SIG-M5 (cell line): Measurements from ENCODE around the gene L3MBTL4.

ENCODE experiments used
- DNase-seq: peaks from one replicate; lab custom pipeline; 2025; lab: John Stamatoyannopoulos, UW

Gene L3MBTL4

DNA sequence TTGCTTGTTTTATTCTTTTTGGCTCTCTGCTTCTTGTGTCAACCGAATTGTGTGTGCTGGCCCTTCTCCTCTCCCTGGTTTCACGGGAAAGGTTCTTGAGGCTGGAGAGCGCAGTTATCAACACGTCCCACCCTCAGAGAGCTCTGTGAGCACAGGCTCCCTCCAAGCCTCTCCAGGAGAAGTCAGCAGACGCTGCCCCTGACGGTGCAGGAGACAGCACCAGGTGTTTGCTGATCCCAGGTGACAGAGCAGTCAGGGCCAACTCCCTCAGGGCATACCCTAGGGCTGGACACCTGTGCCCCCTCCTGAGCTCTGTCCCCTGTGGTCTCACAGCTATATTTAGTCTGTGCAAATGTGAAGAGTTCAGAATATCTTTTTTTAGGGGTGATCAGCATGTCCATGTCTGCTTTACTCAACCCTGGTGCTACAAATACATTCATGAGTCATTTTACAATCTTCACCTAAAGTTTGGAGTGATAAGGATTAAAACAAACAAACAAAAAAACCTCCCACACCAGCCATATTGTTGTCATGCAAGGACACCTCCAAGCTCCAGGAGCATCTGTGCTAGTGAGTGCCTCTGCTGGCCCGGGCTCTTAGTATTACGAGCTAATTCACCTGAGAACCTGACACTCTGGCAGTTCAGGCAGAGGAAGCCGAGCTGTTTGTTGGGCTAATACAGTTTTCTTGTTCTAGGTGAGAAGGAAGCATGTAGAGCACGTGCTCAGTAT is 453.4 kb downstream of the L3MBTL4 start:
- no peak for DNase-seq

DNA sequence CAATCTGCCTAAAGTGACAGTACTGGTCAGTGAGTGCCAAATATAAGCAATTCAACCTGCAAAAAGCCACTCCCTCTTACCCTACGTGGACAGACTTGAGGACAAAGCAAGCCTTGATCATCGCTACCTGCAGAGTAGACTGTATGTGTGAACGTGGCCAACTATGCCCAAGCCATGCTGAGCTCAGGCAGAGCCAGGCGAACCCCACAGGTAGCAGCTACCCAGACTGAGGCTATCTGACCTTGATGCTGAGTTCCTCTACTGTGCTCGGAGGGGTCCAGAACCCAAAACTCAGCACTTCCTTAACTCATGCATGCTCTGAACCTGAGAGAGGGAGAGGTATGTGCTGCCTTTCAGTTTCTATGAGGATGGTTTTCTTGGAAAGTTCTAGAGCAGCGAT is 455.9 kb downstream of the L3MBTL4 start:
- DNase-seq: no peak

DNA sequence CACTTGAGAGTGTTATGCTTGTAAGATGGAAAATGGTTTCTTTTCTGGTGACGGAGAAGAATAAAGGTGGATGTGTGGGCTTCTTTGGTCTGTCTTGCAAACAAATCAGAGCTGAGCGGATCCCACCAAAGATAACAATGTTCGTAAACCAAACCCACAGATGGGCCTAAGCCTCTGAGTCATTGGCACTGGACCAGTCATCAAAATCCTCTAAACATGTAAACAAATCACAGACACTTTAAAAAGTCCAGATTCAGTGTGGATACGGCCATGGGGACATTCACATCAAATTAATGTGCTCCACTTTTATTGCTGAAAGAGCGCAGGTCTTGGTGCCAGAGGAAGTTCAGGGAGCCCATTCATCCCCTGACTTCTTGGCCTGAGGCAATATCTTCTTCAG is 458.9 kb downstream of the L3MBTL4 start:
- DNase-seq: no peak

DNA sequence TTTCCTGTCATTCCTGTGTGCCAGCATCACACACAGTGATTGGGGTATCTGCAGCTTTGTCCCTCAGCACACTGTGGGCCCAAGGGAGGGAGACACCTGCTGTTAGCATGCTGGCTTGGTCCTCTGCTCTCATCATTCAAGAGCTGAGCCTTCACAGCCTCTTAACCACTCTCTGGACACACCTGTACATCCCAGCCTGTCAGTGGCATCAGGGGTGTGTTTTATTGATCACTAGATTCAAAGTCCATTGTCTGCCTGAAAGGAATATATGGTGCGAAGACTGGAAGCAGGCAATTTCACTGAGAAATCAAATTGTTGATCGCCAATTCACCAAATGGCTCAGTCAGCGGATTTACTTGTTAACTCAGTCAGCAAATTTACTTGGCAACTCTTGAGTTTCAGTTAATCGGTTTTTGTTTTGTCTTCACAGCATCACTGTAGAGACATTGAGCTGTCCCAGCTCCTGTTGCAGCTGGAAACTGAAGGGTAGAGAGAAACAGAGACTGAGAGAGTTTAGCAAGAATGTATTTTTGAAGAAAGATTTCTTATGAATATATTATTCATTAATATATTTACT is 463.1 kb downstream of the L3MBTL4 start:
- no peak for DNase-seq

DNA sequence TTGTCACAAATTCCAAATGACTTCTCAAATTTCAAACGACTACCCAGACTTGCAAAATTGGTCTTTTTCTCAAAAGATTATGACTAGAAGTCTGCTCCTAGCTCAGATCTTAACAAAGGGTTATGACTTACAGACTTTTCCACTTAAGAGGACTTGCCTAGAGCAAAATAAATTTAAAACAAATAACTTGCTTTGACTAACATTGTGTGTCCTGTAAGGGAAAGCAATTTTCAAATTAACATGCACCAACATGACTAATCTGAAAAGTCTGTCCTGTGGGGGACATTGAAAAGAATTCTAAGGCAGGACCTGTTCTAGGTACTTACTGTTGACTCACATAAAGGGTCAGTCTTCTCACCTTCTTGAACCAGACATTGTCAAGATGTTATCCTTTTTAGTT is 465.9 kb downstream of the L3MBTL4 start:
- no peak for DNase-seq

DNA sequence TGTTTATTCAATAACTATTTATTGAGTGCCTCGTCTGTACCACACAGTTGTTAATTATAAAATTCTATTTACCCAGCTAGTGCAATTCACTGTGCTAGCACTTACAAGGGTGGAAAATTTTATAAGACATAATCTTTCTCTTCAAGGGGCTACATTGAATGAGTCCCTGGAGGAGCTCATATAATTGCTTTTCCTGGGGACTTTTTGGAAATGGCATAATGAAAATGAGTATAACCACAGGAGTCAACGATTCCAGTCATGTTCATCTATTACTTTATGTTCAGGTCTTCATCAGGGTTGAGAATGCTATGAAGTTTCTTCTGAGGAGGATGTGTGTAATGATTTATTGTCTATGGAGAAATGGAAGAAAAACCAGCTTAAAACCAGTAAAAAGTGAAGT is 466.5 kb downstream of the L3MBTL4 start:
- DNase-seq: no peak

DNA sequence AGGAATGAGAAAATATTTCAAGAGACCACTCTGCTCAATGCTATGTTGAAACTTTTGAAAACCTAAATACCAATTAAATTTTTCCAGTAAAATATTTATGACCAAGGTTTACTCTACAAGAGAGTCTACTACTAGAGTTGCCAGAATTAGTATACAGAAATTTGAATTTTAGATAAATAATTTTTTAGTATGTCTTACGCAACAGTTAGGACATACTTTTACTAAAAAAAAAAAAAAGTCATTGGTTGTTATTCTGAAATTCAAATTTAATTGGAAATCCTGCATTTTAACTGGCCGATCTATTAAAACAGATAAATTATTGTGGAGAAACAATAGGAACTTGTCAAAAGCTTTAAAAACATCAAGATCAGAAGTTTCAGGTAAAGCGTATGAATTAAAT is 470.3 kb downstream of the L3MBTL4 start:
- DNase-seq: no peak

DNA sequence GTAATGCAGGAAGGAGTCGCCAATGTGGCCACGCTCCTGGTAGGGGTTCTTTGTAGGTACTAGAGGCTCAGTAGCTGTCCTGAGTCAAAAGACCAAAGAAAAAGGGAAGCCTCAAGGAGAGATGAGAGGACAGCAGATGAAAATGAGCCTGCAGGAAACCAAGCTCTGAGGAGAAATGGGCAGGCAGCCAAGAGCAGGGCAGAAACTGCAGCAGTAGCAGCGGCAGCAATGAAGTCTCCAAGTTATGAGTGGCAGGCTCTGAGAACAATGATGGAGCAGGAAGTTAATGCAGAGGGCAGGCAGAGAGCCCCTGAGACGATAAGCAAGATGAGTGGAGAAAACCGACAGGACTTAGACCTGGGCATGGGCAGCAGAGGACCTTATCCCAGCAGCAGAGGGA is 471.2 kb downstream of the L3MBTL4 start:
- no peak for DNase-seq

DNA sequence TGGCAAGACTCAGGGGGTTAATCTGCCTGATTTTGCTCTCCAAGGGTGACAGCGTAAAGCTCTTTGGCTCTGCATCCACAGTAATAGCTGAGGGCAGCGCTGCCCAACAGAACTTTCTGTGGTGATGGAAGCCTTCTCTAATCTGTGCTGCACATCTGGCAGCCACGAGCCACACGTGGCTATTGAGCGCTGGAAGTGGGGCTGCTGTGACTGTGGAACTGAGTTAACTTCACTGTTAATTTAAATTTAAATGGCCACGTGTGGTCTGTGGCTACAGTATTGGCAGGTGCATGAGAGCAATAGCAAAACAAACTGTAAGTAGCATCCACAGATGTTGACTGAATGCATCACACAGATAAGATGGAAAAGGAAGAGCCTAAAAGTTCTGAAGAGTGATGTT is 472.1 kb downstream of the L3MBTL4 start:
- DNase-seq: no peak

DNA sequence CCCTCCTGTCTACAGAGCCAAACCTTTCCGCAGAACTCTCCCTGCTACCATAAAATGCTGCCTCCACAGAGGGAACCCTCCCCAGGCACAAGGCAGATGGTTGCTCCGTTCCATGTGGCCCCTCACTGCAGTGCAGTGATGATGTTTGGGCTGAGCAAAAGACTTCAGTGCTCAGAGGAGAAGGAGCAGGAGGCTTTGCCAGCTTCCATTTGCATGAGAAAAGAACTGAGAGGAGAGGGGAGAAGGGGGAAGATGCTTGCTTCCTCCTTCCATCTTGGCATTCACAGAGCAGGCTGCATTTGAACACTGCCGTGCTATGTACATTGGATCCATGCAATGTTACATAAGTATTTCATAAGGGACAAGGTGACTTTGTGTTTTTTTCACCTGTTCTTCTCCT is 472.8 kb downstream of the L3MBTL4 start:
- no peak for DNase-seq

DNA sequence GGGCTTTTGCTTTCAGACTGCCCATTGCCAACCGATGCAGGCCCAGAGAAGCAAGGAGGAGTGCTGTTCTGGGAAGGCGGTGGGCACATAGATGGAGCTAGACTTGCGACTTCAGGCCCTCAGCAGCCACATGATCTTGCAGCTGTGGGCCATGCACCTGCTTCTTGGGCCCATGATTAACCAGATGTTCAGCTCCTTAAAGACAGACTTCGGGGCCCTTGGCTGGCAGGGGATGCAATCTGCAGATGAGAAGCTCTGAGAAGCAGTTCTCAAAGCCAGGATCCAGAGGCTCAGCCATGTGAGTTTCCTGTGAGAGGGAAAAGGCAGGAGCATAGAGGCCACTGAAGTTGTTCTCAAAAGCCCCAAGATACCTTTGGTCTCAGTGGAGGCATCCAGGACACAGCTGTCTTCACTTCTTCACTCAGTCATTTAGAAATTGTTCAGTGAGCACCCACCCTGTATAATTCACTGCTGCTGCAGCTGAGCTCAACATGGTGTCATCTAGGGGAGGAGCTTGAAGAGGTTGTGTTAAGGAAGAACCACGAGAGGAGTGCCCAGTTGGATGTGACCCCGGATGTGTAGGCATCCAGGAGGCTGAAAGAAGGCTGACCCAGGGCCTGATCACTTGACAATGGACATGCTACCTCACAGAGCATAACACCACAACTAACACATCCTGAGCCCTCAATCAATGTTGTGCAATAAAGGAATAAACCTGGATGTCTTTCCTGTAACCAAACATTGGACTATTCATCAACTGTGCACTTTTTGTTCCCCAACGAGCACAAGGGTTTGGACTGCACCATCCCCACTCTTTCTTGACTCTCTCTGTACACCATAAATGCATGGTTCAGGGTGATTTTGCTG is 474.7 kb downstream of the L3MBTL4 start:
- DNase-seq: no peak

DNA sequence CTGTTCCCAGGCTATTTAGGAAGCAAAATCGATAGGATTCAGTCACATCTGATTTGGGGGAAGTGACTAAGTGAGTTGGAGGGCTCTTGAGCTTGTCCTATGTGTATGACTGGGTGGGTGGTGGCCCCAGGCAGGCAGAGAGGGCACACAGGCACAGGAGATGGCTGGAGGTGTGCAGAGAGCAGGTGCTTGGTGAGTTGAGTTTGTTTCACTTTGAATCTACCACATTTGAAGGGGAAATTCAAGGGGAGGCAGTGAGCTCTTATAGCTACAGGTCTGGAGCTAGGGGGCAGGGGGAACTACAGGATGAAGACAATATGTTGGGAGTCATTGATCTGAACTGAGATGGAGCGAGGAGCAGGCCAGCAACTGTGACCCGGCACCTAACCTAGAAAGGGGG is 476.9 kb downstream of the L3MBTL4 start:
- DNase-seq: no peak

DNA sequence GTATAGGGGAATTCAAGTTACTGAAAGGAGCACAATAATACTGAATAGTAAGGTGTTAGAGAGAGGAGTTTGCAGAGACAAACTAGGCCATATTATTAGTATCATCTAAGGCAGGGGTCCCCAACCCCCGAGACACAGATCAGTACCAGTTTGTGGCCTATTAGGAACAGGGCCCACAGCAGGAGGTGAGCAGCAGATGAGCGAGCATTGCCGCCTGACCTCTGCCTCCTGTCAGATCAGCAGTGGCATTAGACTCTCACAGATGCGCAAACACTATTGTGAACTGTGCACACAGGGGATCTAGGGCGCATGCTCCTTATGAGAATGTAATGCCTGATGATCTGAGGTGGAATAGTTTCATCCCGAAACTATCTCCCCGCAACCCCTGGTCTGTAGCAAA is 477.6 kb downstream of the L3MBTL4 start:
- no peak for DNase-seq

DNA sequence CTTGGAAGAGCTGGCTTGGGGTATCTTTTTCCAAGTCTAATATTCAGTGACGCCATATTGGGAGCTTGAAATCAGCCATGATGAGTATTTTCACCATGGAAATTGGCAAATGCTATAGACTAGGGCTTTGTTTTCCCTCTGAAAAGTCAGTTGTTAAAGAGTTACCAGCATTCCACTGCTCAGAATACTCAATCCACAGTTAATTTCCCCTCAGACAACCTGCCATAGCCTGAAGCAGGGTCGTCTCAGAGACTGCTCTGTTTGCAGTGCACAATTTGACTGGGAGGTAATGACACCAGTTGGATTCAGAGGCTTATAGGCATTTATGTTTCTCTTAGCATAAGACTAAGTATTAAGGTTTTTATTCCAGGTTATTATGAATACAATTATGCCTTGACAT is 483.9 kb downstream of the L3MBTL4 start:
- DNase-seq: no peak

DNA sequence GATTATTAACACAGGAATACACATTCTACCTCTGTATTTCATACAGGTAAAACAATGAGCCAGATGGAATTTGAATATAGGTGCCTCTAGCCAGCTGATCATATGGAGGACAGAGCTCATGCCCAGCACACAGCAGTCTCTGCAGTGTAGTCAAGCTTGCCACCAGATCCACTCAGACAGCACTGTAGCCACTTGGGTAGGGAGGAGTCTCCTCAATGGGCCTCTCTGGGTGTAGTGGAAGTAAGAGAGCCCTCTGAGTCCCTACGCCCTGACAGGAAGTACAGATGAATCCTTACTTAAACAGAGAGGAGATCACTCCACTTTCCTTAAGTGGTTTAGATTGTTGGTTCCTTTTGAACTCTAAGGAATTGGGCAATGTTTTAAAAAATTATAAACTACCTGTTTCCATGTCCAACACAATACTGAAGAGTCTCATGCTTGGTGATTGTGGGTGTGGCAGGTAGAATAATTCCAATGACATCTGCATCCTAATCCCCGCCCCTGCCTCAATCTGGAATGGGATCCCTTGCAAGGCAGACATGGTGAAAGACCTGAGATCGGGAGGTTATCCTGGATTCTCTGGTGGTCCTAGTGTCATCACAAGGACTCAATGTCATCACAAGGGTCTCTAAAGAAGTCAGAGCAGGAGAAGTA is 496.4 kb downstream of the L3MBTL4 start:
- DNase-seq: no peak

DNA sequence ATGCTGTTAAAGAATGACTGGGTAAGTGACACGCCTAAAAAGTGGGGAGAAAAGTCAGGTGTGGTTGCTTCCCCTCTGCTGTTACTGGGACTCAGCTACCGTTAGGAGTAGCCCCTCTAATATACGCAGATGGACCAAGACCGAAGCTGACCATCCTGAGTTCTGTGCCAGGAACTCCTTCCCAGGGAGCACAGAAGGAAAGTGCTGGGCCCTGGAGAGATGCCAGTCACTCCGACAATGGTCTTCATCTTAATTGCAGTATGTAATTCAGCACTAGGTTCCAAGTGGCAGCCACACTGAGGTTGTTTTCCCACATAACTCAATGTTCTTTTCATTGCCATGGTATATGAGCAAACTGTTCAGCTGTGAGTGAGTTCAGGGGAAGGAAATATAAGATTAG is 499.8 kb downstream of the L3MBTL4 start:
- no peak for DNase-seq

DNA sequence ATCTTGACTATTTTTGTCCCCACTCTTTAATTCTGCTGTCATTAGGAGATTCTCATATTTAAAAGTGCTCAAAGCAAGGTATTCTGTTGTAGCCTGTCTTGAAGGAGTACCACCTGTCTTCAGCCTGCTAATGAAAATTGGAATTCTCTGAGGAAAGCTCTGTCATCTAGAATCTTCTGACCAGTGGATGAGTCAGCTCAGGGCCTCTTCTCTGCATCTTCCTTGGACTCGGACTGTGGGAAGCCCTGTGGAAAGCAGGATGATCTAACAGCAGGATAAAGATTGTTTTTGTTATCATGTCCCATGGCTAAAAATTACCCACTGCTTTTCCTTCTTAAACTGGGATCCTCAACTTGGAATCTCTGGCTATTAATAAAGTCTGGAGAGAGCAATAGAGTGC is 500.7 kb downstream of the L3MBTL4 start:
- no peak for DNase-seq

DNA sequence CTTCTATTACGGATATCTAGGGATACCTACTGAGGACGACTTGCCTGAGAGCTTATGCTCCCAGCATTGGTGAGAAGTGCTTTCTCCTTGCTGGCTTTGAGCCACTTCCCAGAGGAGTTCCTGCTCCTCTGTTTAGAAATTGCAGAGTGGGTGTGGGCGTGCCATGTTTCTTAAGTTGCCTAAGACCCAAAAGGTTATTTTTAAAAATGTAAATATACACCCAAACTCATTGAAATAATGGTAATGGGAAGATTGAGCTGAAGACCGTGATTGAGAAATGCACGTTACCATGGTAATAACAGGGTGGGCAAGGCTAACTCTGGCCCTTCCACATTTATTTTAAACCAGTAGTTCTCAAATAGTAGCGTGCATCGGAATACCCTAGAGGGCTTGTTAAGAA is 502.1 kb downstream of the L3MBTL4 start:
- no peak for DNase-seq

DNA sequence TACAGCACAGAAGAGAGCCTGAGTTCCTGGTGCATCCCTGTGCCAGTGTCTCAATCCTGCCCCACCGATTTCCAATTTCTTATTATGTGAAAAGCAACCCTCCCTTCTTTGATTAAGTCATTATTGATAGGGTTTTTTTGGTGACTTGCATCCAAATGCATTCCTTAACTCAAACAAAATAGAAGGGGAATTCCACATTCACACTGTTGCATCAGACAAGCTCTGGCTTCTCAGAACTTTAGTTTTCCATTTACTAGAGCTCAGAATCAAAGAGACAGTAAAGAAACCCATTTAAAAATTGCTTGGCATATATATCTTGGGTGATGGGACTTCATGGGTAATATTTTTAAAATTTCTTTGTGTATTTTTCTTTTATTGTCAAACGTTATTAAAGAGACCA is 505.6 kb downstream of the L3MBTL4 start:
- DNase-seq: no peak
